ENCODE results near the gene TEX26. TPM values are rescaled to one million over a fixed set of nuclear protein-coding genes. Genes with fewer than 3 reads are reported as not detected.

TEX26 gene
- total RNA-seq, 1 experiment from 2014 or later, result not detected

DNA sequence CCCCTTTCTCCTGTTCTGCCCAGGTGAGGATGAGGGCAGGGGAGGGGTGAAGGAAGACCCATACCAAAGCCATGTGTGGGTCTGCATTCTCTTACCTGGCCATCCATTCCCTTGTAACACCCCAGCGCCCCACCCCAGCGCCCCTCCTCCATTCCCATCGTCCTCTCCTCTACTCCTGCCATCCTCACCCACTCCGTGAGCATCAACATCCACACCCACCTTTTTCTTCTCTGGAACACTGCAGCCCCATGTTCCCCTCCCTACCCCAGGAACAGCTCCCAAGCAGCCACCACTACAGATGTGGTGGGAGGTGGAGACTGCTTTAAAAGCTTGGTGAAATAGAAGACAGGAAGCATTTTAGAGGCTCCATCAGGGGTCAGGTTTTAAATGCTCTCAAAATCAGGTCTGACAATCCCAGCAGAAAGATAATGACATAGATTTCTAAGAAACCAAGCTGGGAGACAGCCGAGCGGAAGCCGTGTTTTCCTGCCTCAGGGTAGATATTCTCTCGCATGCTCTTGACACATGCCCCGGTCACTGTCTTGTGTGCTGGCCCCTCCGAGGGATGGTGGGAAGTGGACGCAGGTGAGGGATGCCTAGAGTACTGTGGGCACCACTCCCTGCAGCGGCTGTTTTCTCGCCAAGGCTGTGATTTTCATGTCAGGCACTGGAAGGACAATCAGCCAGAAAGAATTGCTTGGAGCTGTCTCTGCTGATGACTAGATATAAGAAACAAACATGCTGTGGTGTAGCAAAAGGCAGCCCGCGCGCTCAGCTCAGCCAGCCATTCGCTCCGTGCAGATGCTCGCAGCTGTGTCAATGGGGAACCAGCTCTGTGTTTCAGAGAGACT, 16.5 kb upstream of the TEX26 start:
- intact Hi-C loops (cut with micrococcal nuclease), result no loop called here
- no peaks in the 10 kb centered on the region for H3K36me3 Mint-ChIP-seq (ENCODE audit: insufficient read depth, unreplicated experiment)
- H3K4me1 Mint-ChIP-seq (ENCODE audit: insufficient read depth, unreplicated experiment), result no peaks in the 10 kb centered on the region
- no peak overlapping the region for H3K27ac Mint-ChIP-seq (ENCODE audit: low read depth, unreplicated experiment)
- no peak overlapping the region for H3K4me3 Mint-ChIP-seq (ENCODE audit: unreplicated experiment)
- TF ChIP-seq, protein P1, sequence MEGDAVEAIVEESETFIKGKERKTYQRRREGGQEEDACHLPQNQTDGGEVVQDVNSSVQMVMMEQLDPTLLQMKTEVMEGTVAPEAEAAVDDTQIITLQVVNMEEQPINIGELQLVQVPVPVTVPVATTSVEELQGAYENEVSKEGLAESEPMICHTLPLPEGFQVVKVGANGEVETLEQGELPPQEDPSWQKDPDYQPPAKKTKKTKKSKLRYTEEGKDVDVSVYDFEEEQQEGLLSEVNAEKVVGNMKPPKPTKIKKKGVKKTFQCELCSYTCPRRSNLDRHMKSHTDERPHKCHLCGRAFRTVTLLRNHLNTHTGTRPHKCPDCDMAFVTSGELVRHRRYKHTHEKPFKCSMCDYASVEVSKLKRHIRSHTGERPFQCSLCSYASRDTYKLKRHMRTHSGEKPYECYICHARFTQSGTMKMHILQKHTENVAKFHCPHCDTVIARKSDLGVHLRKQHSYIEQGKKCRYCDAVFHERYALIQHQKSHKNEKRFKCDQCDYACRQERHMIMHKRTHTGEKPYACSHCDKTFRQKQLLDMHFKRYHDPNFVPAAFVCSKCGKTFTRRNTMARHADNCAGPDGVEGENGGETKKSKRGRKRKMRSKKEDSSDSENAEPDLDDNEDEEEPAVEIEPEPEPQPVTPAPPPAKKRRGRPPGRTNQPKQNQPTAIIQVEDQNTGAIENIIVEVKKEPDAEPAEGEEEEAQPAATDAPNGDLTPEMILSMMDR (IDR thresholded peaks at IDR 0.05; ENCODE audit: unreplicated experiment), result no peak
- no peaks in the 10 kb centered on the region for H3K9me3 Mint-ChIP-seq (ENCODE audit: unreplicated experiment)
- no TSS peak for BruUV-seq (replicated peaks)
- H3K27me3 Mint-ChIP-seq (ENCODE audit: insufficient read depth, unreplicated experiment), result peaks cover 14% of the 10 kb centered on the region
- no peak for DNase-seq (ENCODE audit: unreplicated experiment)
- POLR2A ChIA-PET, result interaction anchor here (1.1 kb wide), 1 partner anchor 103 kb away, joined by 5 read pairs; no protein-coding TSS in a partner anchor
- CTCF ChIA-PET, result no interaction called here

DNA sequence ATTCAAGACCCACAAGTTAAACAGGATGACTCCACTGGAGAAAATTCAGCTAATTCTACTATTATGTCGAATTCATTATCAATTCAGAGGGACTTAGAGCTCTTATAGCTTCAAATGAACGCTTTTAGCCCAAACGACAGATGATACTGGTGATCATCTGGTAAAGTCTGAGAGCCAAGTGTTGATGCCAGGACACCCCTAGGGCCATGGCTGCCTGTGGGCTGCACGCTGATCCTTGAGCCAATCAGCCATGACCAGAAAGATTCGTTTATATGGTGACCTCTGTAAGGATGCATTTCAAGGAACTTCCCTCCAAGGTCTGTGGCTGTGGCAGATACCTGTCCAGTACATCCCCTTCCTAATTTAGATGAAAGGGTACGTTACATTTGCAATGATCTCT, 15.5 kb upstream of the TEX26 start:
- Mint-ChIP-seq H3K27ac (ENCODE audit: low read depth, unreplicated experiment) (no peak overlapping the region), H3K9me3 (ENCODE audit: unreplicated experiment) (no peaks in the 10 kb centered on the region), H3K27me3 (ENCODE audit: insufficient read depth, unreplicated experiment) (peaks cover 14% of the 10 kb centered on the region), H3K36me3 (ENCODE audit: insufficient read depth, unreplicated experiment) (no peaks in the 10 kb centered on the region), H3K4me3 (ENCODE audit: unreplicated experiment) (no peak overlapping the region), H3K4me1 (ENCODE audit: insufficient read depth, unreplicated experiment) (no peaks in the 10 kb centered on the region)
- intact Hi-C loops (cut with micrococcal nuclease), result no loop called here
- no peak for DNase-seq (ENCODE audit: unreplicated experiment)
- ChIA-PET CTCF (interaction anchor here (0.6 kb wide), 1 partner anchor 10 kb away, joined by 5 read pairs; no protein-coding TSS in a partner anchor), POLR2A (interaction anchor here (0.7 kb wide), 1 partner anchor 449 kb away, joined by 3 read pairs; no protein-coding TSS in a partner anchor)
- BruUV-seq (replicated peaks), result no TSS peak
- TF ChIP-seq, protein P1 (IDR thresholded peaks at IDR 0.05; ENCODE audit: unreplicated experiment), result no peak

DNA sequence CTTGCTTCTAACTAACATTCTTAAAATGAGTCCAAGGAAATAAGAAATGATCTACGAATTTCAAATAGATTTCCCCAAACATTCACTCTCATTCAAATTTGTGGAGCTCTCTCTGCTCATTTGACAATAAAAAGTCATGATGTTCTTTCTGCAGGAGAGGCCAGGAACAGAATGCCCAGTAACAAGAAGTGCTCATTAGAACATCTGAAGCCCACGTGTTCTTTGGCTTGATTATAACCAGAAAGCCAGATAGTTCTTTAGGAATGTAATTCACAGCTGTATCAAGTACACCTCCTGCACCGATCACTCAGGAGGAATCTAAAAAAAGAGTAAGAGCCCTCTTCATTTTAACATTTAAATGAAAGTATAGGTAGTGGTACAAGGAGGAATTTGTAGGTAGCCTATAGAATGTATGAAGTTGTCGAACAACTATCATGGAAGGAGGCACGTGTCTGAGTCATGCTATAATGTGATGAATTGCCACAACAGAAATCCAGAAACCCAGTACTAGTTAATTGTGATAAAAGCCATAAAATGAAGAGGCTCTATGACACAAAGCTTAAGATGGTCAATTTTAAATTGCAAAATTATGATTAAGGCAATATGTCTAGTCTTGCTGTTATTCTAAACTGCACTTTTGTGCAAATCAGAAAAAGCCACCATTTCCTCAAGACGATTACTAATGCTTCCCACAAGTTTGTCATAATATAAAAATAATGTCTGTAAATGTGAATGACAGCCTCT, 13.6 kb upstream of the TEX26 start:
- CTCF ChIA-PET, result interaction anchor here (0.6 kb wide), 1 partner anchor 318 kb away, joined by 3 read pairs; no protein-coding TSS in a partner anchor
- DNase-seq (ENCODE audit: unreplicated experiment), result no peak
- TF ChIP-seq, protein P1 (IDR thresholded peaks at IDR 0.05; ENCODE audit: unreplicated experiment), result no peak
- H3K27me3 Mint-ChIP-seq (ENCODE audit: insufficient read depth, unreplicated experiment), result peaks cover 14% of the 10 kb centered on the region
- no TSS peak for BruUV-seq (replicated peaks)
- POLR2A ChIA-PET, result interaction anchor here (1.4 kb wide), 1 partner anchor 8 kb away, joined by 3 read pairs; no protein-coding TSS in a partner anchor
- no peak overlapping the region for H3K27ac Mint-ChIP-seq (ENCODE audit: low read depth, unreplicated experiment)
- no peaks in the 10 kb centered on the region for H3K36me3 Mint-ChIP-seq (ENCODE audit: insufficient read depth, unreplicated experiment)
- H3K4me1 Mint-ChIP-seq (ENCODE audit: insufficient read depth, unreplicated experiment), result peaks cover 6% of the 10 kb centered on the region
- intact Hi-C loops (cut with micrococcal nuclease), result no loop called here
- no peak overlapping the region for H3K4me3 Mint-ChIP-seq (ENCODE audit: unreplicated experiment)
- no peaks in the 10 kb centered on the region for H3K9me3 Mint-ChIP-seq (ENCODE audit: unreplicated experiment)
